Posterior cingulate gyrus (tissue), 11 donors: ENCODE data around the gene MDN1.

Experiments
- DNase-seq, 10 donors: peaks; one replicate each; pipeline versions ENCODE4 v3.0.0 to v3.0.0-alpha.2; 2020 to 2021; ENCODE audit warnings: mixed read lengths in 3 of 10
- intact Hi-C: fragments of 100-400 bp; cut with DNase I; formaldehyde crosslinking; loops from one replicate; pipeline ENCODE4 v1.15.1; 2023

Gene MDN1

GRCh38 chr6:89708316-89708715, 111.3 kb downstream of the MDN1 start:
- no peak for DNase-seq
- intact Hi-C loops = no loop called here

DNA sequence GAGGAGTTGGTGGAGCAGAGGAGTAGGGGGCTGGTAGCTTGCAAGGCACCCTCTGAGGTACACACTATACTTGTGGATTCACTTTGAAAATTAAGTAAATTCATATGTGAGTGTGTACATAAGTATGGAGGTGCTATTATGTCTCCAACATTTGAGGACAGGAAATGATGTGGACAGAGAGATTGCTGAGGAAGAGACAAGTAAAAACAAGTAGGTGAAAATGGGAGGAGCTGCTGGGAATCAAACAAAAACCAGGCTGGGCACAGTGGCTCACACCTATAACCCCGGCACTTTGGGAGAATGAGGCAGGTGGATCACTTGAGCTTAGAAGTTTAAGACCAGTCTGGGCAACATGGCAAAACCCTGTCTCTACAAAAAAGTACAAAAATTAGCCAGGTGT, 111.8 kb downstream of the MDN1 start:
- no peak for DNase-seq
- intact Hi-C loops = no loop called here

GRCh38 chr6:89706121-89706520, 113.5 kb downstream of the MDN1 start:
- intact Hi-C loops = no loop called here

DNA sequence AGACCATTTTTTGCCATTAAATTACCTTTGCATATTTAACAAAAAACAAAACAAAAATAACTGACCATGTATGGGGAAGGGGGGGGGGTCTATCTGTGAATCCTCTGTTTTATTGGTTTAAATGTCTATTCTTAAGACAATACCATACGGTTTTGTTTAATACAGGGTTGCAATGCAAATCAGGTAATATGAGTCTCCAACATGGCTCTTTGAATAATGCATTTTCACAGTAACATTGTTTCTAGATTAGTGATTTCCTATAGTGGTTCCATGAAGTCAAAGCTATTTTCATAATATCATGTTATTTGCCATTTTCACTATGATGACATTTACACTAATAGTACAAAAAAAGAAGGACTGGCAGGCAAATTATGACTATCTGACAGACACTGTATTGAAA, 116.3 kb downstream of the MDN1 start:
- intact Hi-C loops = no loop called here
- DNase-seq = no peak

More at GRCh38 chr6:89706121-89706520, 113.5 kb downstream of the MDN1 start:
- no peak for DNase-seq

- intact Hi-C loops = no loop called here
These were observed 117.2 kb downstream of the MDN1 start for GRCh38 chr6:89702349-89702748.

GRCh38 chr6:89695667-89696066, 123.9 kb downstream of the MDN1 start:
- intact Hi-C loops = no loop called here

More at GRCh38 chr6:89702349-89702748, 117.2 kb downstream of the MDN1 start:
- no peak for DNase-seq

DNA sequence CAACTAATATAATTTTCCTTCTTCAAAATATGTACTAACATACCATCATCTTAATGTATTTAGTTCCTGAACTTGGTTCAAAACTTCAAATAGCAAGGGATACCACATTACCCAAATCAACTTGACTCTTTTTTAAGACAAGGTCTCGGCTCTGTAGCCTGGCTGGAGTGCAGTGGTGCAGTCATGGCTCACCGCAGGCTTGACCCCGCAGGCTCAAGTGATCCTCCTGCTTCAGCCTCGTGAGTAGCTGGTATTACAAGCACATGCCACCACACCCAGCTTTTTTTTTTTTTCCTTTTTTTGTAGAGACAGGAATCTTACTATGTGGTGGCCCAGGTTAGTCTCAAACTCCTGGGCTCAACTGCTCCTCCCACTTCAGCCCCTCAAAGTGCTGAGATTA, 125.2 kb downstream of the MDN1 start:
- peak in 1 of 10 donors; percentile 32 for DNase-seq
- intact Hi-C loops = no loop called here

More at GRCh38 chr6:89695667-89696066, 123.9 kb downstream of the MDN1 start:
- DNase-seq = peak in 2 of 10 donors; percentile 75

- DNase-seq = no peak
- intact Hi-C loops = no loop called here
These were observed 126.4 kb downstream of the MDN1 start for GRCh38 chr6:89693207-89693606.

DNA sequence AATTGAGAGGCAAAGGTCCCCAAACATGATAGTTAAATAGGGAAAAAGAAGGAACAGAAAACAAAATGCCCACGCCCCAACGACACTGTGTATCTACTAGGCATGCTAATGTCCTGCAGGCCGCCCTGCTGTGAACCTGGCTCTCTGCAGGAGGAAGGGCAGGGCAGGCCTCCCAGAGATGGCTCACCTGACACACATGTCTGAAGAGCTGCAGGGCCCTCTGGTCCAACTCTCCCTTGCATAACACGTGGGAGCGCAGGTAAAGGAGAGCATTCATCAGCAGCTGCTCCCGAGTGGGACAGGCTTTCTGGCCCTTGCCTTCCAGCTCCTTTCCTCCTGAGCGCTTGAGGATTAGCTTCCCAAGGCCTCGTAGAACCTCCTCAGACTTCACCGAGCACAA, 127.3 kb downstream of the MDN1 start:
- intact Hi-C loops = no loop called here
- no peak for DNase-seq

- intact Hi-C loops = no loop called here
These were observed 128.7 kb downstream of the MDN1 start for GRCh38 chr6:89690944-89691324.

DNA sequence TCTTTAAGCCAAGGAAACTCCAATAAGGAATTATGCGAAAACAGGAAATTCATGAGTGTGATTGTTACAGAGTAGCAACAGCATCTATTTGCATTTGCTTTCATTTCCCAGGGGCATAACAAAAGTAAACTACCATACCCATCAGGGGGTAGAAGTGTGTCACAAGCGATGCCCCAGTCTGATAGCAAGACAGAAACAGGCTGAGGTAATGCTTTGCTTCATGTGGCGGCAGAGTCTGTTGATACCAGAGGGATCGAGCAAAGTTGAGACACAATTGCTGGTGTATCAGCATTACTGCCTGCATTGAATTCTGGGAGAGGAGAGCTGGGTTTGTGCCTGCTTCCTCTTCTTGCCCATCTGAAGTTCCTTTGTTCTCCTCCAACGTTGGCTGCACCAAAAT, 129.9 kb downstream of the MDN1 start:
- intact Hi-C loops = loop anchor here (5.0 kb wide), 1 partner anchor 52 kb away; the partner anchor contains the start of gene LYRM2
- peak in 6 of 10 donors; percentile 36 to 89 (median 60) for DNase-seq

More at GRCh38 chr6:89690944-89691324, 128.7 kb downstream of the MDN1 start:
- DNase-seq = no peak

- no peak for DNase-seq
- intact Hi-C loops = loop anchor here (5.0 kb wide), 1 partner anchor 51 kb away; the partner anchor contains the start of gene LYRM2
These were observed 131.3 kb downstream of the MDN1 start for GRCh38 chr6:89688328-89688727.

DNA sequence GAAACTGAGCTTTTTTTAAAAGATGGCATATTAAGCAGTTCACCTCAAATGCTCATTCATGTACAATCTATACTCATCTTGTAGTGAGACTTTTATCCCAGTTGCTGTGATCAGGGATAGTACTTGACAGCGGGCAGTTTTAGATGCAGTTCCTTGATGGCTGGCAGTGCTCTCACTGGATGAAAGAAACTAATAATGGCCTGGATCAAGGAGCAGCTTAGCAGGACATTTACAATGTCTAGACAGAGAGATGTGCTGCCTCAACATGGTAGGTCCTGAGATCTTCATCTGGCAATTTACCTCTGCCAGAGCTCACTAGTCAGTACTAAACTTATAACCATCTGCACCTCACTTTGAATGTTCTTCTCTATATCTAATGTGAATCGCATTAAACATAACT, 134.3 kb downstream of the MDN1 start:
- intact Hi-C loops = loop anchor here (5.0 kb wide), 1 partner anchor 48 kb away; the partner anchor contains the start of gene LYRM2
- DNase-seq = no peak

GRCh38 chr6:89682991-89683390, 136.6 kb downstream of the MDN1 start:
- no peak for DNase-seq
- intact Hi-C loops = no loop called here

GRCh38 chr6:89681983-89682564, 137.5 kb downstream of the MDN1 start:
- intact Hi-C loops = no loop called here
- DNase-seq = peak in 1 of 10 donors; percentile 37

DNA sequence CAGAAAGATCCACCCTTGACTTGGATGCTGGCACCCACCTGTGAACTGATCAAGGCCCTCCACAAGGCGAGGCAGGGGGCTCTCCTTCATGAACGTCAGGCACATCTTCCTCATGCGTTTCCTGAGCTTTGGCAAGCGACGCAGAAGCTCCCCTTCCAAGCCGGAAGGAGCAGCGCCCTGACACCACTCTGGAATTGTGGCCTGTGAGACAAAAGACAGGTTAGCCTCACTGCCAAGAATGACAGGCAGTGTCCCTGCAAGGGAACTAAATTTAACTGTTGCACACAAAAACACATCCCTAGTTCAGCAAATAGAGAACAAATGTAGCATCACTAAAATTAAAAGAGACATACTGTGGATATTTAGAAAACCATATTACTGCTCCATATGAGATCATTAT, 139.0 kb downstream of the MDN1 start:
- intact Hi-C loops = no loop called here
- peak in 1 of 10 donors; percentile 36 for DNase-seq

DNA sequence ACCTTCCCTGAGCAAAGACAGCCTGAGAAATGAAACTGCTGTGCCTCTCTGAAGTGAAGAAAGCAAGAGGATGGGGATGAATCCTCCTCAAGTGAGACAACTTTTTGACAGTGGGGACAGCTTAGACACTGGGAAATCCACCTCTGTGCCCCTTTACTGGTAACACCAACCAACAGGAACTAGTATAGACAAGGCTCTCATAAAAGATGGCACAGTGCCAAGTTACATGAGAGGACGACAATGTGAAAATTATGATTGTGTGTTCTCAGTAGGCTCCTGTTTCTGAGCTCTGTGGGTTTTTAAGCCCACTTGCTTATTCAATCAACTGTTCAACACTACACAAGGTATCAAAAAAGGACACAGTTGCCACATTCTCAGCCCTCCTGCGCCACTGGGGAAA, 139.4 kb downstream of the MDN1 start:
- DNase-seq = no peak
- intact Hi-C loops = no loop called here

DNA sequence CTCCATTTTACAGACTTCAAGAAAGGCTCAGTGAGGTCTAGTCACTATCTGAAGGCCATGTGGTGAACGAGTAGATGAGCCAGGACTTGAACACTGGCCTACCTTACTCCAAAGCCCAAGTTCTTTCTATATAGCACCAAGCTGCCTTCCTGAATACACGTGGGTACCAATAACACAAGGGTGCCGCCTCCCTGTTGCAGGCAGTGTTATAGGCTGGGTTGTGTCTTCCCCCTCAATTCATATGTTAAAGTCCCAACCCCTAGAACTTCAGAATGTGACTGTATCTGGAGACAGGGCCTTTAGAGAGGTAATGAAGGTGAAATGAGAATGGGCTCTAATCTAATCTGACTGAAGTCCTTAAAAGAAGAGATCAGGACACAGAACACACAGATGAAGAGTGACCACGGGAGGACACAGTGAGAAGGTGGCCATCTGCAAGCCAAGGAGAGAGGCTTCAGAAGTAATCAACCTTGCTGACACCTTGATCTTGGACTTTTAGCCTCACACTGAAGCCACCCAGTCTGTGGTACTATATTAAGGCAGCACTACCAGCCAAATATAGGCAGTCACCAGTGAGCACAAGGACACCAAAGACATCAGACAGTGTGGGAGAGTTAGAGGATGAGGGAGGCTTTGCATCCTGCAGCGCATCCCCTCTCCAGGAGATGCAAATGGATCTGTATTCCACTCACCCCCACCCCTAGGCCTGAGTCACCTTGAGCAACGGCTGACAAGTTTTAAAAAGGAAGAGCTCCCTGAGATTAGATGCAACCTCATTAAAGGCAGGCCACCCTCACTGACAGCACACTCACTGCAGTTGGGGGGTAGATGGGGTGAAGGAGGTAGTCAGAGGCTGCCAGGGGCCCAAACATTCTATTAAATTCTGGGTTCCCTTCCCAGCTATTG, 140.1 kb downstream of the MDN1 start:
- DNase-seq = peak in 1 of 10 donors; percentile 53
- intact Hi-C loops = no loop called here

GRCh38 chr6:89678531-89678930, 141.1 kb downstream of the MDN1 start:
- no peak for DNase-seq
- intact Hi-C loops = no loop called here

- no peak for DNase-seq
- intact Hi-C loops = no loop called here
These were observed 143.4 kb downstream of the MDN1 start for GRCh38 chr6:89675949-89676748.
